Thyroid gland (tissue), 4 donors: ENCODE measurements around the gene GPR75.

ENCODE experiments used
- CTCF ChIP-seq, 6 experiments: fragments of 200-600 bp in 3 of 6; fragments of 450-650 bp in 3 of 6; sonication (generic) in 3 of 6; IDR thresholded peaks; one replicate each; pipeline ENCODE4 v1.5.1; 2016 to 2019; ENCODE audit warnings: antibody characterized with exemption in 6 of 6, mild to moderate bottlenecking in 2 of 6, inconsistent platforms in 1 of 6, moderate library complexity in 1 of 6
- POLR2A ChIP-seq, 2 donors: fragments of 450-650 bp; IDR thresholded peaks; one replicate each; pipeline ENCODE4 v1.6.1; 2017; ENCODE audit warnings: antibody characterized with exemption in 2 of 2, mild to moderate bottlenecking in 2 of 2, moderate library complexity in 1 of 2

- TF ChIP-seq CTCF (IDR thresholded peaks at IDR 0.05) = no peak
- TF ChIP-seq POLR2A (IDR thresholded peaks at IDR 0.05) = no peak
Observed at GRCh38 chr2:53856272-53856671, 3.5 kb downstream of the GPR75 start.
